SK-N-MC (cell line): ENCODE measurements around the gene NDUFS7.

ENCODE experiments used
- EZH2 ChIP-seq: fragments of 200-600 bp; sonication (generic); IDR thresholded peaks from one replicate; pipeline ENCODE4 v1.6.1; 2017; ENCODE audit warnings: antibody characterized with exemption
- FOXP2 ChIP-seq: optimal IDR thresholded peaks from 2 replicates; pipeline ENCODE3; 2011; ENCODE audit warnings: mild to moderate bottlenecking, moderate library complexity; ENCODE audit not compliant: insufficient read depth; ENCODE audit errors: extremely low read length, control extremely low read depth
- POLR2AphosphoS5 ChIP-seq: IDR thresholded peaks from 2 replicates; pipeline ENCODE4 v1.6.1; 2012; ENCODE audit warnings: mild to moderate bottlenecking, low read depth, low read length, borderline replicate concordance

DNA sequence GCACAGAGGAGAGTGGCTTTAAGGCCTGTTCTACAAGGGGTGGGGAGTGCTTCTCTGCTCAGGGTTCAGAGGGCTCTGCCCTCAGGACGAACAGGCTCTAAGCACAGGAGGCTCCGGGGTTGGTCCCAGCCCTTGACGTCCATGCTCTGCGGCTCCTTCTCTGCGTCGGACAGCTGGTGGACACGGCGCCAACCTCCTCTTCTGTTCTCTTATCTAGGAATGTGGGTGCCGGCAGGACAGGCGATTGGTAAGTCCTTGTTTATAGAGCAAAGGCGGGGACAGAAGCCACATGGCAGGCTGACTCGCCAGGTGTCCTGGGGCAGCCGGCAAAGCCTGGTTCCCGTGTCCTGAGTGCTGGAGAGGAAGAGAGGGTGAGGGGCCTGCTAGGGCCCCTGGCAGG lies 46.0 kb downstream of the NDUFS7 start:
- TF ChIP-seq EZH2 (no peak), POLR2AphosphoS5 (no peak), FOXP2 (no peak)
